ENCODE measurements around the gene MANBA.

- TF ChIP-seq CTCF (conservative IDR thresholded peaks at IDR 0.05; ENCODE audit: low read depth, low read length) (no peak), POLR2A (IDR thresholded peaks at IDR 0.05; ENCODE audit: low read depth, low read length) (no peak), CEBPB (IDR thresholded peaks at IDR 0.05; ENCODE audit: low read depth, low read length) (no peak), RCOR1 (IDR thresholded peaks at IDR 0.05; ENCODE audit: insufficient replicate concordance, low read length) (no peak), MXI1 (IDR thresholded peaks at IDR 0.05; ENCODE audit: borderline replicate concordance, low read depth, low read length) (no peak), RAD21 (IDR thresholded peaks at IDR 0.05; ENCODE audit: low read length) (no peak), USF2 (IDR thresholded peaks at IDR 0.05; ENCODE audit: low read depth, low read length) (no peak), FOS (IDR thresholded peaks at IDR 0.05; ENCODE audit: low read depth, low read length) (no peak), BHLHE40 (IDR thresholded peaks at IDR 0.05; ENCODE audit: low read depth, low read length) (no peak)
These were observed 167.6 kb downstream of the MANBA start for GRCh38 chr4:102593147-102593546.
